Testis (tissue), 2 donors: ENCODE results near the gene C20orf144.

Experiments
- CTCF ChIP-seq, 3 experiments: fragments of 450-650 bp in 2 of 3; fragments of 200-600 bp in 1 of 3; sonication (generic) in 1 of 3; IDR thresholded peaks; one replicate each; pipeline ENCODE4 v1.5.1; 2016 to 2019; ENCODE audit warnings: antibody characterized with exemption in 3 of 3, mild to moderate bottlenecking in 2 of 3, moderate library complexity in 1 of 3
- POLR2A ChIP-seq: fragments of 450-650 bp; IDR thresholded peaks from one replicate; pipeline ENCODE4 v1.6.1; 2017; ENCODE audit warnings: antibody characterized with exemption, mild to moderate bottlenecking, moderate library complexity

GRCh38 chr20:33646191-33646590, 15.9 kb upstream of the C20orf144 start:
- TF ChIP-seq CTCF (IDR thresholded peaks at IDR 0.05) (no peak), POLR2A (no peak)
